Loucy (cell line): ENCODE results near the gene SAMD9L.

ENCODE experiments used
- CTCF ChIP-seq: fragments of 200-600 bp; sonication (generic); conservative IDR thresholded peaks from 2 replicates; pipeline ENCODE4 v1.5.1; 2014; ENCODE audit warnings: mild to moderate bottlenecking, antibody characterized with exemption, low read length
- EZH2phosphoT487 ChIP-seq: fragments of 200-600 bp; IDR thresholded peaks from 2 replicates; pipeline ENCODE4 v1.6.1; 2018; ENCODE audit warnings: antibody characterized with exemption, mild to moderate bottlenecking, moderate library complexity, borderline replicate concordance

DNA sequence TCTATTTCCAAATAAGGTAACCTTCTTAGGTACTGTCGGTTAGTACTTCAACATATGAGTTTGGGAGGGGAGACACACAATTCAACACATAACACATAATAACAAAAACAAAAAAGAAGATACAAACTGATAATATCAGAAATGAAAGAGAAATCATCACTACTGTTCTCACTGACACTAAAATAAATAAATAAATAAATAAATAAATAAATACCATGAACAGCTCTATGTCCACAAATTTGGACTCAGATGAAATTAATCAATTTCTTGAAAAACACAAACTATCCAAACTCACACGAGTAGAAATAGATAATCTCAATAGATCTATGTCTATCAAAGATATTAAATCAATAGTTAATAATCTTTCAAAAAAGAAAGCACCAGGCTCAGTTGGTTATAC, 24.5 kb upstream of the SAMD9L start:
- no peak for TF ChIP-seq CTCF
- no peak for TF ChIP-seq EZH2phosphoT487
